ENCODE data around the gene KLHL29.

The KLHL29 gene

DNA sequence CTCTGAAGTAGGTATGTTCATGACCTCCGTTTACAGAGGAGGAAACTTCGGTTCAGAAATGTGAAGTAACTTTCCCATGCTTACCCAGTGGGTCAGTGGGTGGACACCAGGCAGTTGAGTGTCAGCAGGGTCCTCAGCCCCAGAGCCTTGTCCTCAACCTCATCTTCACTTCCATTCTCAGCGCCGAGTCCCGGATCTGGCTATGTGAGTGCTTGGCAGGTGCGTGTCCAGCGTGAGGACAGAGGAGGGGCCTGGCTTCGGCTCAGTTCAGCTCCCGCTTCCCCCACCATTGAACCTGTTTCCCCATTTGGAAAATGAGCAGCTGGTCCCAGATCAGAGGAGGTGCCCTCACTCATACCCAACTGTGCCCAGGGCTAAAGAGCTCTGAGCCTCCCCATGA, 274.3 kb downstream of the KLHL29 start:
- no peak for DNase-seq (ENCODE audit: low read depth in 2 of 2)

DNA sequence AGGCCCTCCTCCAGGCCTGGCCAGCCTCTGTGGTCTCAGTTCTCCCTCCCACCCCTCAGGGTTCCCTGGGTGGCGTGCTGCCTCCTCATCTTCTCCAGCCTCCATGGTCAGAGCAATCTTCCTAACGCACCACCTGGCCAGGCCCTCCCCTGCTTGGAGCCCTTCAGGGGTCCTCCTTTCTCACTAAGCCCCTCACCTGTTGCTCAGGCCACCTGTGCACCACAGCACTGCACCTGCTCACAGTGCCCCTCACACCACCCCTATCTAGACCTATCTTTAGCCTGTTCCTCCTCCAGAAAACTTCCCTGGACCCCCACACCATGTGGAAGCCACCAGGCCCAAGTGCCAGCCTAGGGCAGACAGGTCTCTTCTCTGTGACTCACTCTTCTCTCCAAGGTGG, 274.8 kb downstream of the KLHL29 start:
- DNase-seq (ENCODE audit: low read depth in 2 of 2) = no peak

DNA sequence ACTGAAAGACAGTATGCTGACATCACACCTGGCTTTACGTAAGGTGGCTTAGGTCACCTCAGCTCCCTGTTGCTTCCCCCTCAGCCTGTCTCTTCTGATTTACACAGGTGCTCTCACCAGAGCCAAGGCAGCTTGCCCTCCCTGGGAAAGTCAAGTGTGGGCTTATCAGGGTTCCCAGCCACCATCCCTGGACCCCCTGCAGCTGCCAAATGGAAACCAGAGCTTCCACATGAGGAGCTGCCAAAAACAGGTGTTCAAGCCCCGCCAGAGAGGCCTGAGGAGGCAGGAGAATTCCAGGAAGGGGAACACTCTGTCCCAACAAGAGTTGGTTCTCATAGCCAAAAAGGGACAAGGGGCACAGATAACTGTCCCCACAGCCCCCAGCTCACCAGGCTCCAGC, 275.3 kb downstream of the KLHL29 start:
- DNase-seq (ENCODE audit: low read depth in 2 of 2) = no peak

DNA sequence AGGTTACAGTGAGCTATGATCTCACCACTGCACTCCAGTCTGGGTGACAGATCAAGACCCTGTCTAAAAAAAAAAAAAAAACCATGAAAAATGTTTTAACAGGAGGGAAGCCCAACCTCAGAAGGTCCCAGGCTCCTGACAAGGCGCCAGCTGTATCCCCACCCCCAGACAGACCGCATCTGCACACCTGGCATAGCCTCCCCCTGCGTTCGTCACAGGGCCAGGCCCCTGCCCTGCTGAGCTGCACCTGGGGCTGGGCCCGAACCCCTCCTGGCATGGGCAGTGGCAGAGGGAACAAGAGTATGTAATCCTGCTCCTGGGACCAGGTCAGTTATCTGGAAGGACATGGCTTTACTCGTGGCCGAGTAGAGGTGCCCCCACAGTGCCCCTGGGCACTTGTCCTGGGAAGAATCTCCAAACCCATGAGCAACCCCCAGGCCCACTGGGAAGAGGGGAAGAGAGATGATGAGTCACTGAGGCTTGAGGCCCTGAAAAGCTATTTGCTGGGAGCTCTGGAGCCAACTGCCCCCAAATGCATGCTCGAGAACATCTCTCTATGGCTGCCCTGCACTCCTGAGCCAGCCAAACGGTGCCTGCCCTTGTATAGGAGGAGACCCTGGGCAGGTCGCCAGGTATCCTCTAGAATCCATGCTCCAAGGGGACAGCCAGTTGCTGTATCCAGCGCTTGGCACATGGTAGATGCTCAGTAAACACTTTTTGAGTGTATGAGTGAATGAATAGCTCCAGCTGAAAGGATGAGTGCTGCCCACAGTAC, 276.5 kb downstream of the KLHL29 start:
- DNase-seq (ENCODE audit: low read depth in 2 of 2) = no peak

DNA sequence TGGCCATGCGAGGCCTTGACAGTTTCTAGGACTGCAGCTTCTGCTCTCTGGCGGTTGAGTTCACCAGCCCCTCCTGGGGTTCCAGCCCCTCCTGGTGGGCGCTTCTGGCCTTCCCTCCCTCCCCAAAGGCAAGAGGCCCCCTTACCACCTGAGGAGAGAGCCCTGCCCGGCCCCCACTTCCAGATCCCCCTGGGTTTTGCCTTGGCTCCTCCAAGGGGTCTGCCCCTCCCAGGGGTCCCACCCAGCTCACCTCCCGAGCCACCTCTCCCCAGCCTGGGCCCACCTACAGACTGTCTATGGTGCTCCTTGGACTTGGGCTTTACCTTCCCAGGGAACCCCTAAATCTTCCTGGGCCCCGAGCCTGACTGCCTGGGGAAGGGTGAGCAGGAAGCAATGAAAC, 277.5 kb downstream of the KLHL29 start:
- no peak for DNase-seq (ENCODE audit: low read depth in 2 of 2)

DNA sequence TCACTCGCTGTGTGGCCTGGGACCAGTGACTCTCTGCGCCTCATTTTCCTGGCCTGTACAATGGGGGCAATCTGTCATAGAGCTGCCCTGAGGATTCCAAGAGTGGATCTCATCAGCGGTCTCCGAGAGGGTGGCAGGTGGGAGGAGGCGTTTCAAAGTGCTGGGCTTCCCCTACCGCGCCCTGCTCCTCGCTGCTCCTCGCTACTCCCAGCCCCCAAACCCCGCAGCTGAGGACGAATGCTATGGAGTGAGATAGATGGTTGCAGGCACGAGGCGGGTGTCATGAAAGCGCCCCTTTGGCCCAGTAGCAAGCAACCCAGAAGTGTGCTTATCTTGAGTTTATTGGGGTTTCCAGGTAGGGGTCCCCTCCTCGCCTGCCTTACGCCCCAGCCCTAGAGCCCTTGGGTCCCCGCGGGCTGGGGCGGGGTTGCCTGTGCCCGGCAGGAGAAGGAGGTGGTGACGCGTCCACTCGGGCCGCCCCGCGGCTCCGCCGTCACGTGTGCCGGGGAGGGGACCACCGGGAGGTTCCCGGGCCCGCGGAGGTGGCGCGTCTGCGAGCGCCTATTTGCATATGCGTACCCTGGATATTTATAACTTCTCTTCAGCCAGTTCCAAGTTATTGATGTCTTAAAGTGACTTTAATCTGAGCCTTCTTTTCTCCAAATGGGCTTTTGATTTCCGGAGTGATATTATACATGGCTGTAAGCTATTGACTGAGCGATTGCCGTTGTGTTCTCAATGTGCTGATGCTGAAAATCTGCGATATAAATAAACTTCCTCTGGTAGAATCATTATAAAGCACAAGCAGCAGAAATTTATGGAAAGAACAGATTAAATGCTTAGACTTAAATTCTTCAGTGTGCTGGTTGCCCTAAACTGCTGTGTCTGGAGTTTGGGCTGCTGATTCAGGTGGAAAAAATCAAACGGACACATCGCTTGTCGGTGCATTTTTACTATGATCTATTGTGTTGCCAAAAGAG, 278.3 kb downstream of the KLHL29 start:
- no peak for DNase-seq (ENCODE audit: low read depth in 2 of 2)

DNA sequence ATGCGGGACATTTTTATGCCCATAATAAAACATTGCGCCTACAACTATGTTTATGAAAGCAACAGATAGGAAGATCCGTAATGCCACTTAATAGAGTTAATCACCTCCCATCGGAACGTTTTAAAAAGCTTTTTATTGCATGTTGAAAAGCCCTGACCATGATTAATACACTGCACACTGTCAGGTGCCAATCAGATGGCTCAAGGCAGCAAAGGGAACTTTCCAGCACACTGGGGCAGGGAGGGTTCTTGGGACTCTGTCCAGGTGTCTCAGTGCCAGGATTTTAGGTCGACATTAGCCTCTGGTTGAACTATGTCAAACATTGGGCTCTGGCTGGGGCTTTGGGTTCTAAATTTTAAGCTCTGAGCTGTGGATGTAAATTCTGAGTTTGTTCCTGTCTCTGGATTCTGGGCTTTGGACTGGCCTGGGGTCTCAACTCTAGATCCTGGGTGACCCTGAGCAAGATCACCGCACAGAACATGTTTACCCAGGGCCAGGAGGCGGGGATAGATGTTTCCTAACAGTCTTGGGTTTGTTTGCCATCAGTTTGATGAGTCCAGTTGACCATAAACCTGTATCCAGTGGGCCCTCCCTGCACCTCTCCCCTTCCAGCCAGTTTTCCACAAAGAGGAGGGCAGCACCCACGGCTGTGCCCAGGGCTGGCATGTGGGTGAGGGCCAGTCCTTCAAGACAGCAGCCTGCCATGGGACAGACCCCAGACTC, 279.2 kb downstream of the KLHL29 start:
- no peak for DNase-seq (ENCODE audit: low read depth in 2 of 2)

DNA sequence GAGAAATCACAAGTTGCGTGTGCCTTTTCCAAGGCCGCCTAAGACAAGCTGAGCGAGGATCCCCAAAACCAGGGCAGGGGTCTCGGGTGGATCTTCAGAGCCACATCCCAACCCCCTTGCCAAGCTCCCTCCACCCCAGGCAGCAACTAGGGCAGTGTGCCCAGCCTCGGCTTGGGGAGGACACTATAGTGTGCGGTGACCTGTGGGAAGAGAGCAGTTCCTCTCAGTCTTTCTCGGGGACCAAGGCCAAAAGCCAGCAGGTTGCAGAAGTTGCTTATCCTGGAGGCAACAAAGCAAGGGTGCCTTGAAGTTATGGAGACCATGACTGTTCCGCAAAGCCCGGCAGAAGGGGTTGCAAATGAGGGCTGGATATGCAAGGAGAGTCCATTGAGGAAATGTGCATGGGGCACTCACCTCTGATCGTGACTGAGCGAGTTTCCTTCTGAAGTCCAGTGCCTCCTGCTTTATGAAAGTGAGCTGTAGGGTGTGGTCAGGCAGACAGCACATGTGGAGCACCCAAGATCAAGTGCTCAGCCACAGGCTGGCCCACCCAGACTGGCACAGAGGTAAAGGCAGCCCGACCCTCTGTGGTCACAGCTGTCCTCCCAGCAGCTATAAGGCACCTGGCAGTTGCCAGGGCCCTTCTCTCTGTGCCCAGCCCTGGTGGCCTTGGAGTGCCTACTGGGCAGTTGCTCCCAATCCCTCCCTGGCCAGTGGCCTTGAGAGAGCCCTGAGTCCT, 281.4 kb downstream of the KLHL29 start:
- DNase-seq (ENCODE audit: low read depth in 2 of 2) = no peak

DNA sequence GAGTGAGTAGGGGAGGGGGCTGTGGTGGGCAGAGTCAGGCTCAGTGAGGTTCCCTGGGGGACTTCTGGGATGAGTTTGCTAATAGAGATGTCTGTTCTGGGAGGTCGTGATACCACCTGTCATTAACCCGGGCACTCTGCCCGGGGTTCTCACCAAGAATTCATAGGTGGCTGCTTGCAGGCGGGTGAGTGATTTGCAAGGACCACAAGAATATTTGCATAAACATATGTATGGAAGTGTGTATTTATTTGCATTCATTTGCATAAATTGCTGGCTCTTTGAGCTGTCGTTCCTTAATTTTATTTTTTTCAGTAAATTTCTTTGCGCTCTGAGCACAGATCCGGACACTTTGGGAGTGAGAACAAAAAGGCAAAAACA, 282.0 kb downstream of the KLHL29 start:
- DNase-seq (ENCODE audit: low read depth in 2 of 2) = no peak

DNA sequence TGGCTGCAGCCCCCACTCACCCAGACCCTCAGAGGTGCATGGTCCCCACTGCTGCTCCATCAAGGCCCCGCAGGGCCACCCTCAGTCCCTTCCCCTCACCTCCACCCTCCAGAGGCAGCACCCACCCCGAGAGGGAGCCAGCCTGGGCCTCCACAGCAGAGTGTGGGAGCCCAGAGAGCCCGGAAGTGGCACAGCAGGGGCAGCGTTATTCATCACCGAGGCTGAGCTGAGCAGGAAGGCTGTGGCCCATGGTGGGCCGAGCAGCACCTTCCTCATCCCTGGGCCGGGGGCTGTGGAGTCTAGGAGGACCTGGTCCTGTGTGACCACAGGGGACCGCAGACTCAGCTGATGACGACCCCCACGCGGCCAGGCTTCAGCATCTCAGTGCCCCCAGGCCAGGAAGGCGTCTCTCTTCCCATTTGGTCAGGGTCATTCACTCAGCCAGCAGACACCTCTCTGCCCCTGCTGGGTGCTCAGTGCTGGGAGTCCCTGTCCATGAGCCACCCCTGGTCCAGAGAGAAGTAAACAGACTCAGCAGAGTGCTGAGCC, 283.9 kb downstream of the KLHL29 start:
- DNase-seq (ENCODE audit: low read depth in 2 of 2) = no peak

DNA sequence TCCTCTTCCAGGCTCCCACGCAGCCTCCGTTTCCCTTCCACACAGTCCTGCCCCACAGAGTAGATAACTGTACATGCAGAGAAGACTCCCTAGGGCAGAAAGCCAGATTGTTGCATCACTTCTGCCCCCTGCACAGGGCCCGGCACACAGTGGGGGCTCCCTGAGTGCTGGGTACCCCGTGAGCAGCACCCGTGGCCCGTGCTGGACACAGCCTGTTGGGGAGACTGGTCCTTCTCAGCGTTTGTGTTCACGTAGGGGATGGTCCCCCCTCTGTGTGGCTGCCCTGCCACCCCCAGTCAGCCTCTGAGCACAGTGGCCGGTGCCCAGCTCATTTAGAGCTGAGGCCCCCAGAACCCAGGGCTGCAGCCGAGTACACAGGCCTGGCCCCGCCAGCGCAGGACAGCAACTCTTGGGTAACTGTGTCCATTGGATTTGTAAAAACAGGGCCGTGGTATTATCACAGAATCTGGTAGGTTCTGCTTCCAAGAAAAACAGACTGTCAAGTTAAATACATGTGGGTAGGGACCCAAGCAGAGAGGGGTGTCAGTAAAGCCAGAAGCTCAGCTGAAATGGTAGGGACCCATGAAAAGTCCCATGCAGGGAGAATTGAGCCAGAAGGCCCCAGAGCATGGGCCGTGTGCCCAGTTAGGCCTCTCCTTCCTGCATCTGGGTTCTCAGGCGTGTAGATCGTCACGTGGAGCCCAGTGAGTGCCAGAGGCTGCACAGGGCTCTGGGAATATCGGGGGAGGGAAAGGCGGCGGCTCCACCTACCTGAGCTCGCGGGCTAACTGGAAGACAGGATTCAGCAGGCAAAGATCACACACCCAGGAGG, 284.6 kb downstream of the KLHL29 start:
- DNase-seq (ENCODE audit: low read depth in 2 of 2) = no peak

DNA sequence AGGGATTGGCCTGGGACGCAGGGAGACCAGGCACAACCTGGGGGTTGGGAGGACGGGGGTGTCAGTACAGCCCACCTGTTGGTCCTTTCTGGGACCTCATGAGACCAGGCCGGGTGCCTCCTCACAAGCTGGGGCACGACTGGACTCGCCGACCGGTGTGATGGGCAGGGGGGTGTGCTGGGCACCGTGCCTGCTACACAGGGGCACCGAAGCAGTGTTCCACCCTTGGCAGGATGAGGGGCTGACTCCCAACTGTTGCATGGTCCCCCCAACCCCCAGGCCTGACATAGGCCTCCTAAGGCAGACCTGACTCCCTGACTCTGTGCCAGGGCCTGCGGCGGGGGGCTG, 285.2 kb downstream of the KLHL29 start:
- DNase-seq (ENCODE audit: low read depth in 2 of 2) = no peak

DNA sequence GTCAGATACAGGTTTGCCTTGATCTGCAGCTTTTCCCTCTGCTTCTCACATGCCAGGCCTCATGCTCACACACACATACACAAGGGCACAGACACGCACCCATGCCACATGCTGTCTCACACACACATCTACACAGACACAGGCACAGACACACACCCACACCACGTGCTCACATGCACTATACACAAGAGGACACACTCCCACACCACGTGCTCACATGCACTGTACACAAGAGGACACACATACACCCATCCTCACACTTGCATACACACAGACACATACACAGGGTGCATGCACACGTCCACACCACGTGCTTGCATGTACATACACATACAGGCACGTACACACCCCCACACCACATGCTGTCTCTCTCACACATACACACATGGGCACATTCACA, 288.1 kb downstream of the KLHL29 start:
- no peak for DNase-seq (ENCODE audit: low read depth in 2 of 2)

DNA sequence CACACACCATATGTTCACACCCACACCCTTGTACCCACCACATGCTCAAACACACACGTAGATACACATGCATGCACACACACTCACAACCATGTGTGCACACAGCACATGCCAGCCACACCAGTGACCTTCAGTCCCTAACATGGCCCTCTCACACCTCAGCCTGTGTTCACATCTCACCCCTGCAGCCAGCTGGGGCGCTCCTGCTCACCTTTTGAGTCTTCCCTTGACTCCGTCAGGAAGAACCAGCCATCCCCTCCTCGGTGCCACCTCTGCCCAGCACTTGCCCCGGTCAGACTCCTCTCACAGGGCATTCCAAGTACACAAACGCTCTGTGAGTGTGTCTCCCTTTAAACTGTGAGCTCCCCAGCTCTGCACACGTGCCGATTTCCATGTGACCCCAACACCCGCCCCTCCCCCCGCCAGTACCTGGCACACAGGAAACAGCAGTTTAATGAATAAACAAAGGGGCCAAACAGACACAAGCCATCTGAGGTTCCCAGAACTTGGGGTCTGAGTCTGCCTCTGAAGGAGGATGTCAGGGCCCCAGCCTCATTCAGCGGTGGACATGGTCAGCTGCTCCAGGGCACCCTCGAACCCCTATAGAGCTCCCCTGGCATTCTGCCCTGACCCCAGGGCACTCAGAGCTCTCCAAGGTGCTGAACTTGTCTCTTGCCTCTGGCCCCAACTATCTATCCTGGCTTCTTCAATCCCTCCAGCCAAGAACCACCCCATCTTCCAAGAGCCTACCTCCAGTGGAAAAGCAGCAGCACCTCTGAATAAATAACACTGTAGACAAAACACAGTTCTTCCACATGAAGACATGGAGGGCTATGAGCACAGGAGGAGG, 289.1 kb downstream of the KLHL29 start:
- DNase-seq (ENCODE audit: low read depth in 2 of 2) = no peak

DNA sequence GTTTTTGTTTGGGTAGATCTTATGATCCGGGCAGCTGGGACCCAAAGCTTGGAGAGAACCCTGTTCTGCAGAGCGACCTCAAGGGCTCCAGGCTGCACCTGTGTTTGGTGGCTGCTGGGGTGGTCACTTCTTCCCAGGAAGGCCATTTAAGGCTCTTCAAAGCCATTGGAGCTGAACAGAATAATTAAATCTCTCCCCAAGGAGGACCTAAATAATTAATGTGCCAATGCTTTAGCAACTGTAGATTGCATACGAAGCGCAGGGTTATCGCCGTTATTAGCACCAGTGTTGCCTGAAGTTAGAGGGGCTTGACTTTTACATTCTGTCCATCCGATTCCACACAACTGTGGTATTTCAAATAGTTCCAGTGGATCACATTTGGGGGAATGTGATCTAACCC, 290.5 kb downstream of the KLHL29 start:
- no peak for DNase-seq (ENCODE audit: low read depth in 2 of 2)

DNA sequence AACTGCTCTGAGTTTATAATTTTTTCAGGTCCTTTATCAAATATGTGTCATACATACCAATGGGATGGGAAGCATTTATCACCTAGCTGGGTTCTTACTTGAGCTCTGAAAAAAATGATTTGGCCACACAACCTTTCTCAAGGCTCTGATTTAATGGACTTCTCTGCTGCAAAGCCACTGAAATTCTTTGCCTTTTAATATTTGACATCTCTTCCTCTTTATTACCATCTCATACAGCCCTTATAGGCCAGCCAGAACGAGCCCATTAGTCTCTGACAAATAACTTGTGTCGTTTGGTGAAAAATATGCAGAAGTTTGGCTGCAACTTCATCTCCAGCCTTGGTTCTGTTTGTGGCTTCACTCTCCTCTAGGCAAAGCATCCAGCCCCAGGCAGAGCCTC, 292.9 kb downstream of the KLHL29 start:
- DNase-seq (ENCODE audit: low read depth in 2 of 2) = no peak

DNA sequence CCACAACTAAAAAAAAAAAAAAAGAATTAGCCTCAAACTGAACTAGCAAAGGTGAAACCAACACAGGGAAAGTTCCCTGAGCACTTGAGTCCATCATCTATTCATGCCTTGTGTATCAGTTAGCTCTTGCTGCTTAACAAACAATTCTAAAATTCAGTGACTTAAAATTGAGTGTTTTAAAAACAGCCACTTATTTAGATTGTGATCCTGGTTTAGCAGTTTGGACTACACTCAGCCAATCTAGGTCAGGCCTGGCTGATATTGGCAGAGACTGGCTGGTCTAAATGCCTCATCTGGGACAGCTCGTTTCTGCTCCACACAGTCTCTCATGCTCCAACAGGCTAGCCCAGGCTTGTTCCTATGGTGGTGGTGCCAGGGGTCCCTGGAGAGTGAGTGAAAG, 294.1 kb downstream of the KLHL29 start:
- DNase-seq (ENCODE audit: low read depth in 2 of 2) = no peak

DNA sequence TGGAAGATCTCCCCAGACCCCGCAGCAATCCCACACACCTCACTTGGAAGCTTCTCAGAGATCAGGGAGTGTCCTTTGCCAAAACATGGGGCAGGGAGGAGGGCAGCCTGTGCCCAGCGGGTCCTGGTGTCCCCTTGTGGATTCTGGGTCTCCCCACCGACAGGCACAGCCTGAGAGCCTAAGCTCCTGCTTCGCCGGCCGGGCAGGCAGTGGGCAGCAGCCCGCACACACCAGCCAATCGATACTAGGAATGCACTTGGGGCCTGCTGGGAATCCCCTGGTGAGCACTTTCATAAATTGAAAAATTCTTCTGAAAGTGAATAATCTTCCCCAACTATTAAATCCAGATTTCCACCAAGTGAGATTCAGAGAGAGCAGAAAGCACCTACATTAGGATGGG, 296.0 kb downstream of the KLHL29 start:
- no peak for DNase-seq (ENCODE audit: low read depth in 2 of 2)

DNA sequence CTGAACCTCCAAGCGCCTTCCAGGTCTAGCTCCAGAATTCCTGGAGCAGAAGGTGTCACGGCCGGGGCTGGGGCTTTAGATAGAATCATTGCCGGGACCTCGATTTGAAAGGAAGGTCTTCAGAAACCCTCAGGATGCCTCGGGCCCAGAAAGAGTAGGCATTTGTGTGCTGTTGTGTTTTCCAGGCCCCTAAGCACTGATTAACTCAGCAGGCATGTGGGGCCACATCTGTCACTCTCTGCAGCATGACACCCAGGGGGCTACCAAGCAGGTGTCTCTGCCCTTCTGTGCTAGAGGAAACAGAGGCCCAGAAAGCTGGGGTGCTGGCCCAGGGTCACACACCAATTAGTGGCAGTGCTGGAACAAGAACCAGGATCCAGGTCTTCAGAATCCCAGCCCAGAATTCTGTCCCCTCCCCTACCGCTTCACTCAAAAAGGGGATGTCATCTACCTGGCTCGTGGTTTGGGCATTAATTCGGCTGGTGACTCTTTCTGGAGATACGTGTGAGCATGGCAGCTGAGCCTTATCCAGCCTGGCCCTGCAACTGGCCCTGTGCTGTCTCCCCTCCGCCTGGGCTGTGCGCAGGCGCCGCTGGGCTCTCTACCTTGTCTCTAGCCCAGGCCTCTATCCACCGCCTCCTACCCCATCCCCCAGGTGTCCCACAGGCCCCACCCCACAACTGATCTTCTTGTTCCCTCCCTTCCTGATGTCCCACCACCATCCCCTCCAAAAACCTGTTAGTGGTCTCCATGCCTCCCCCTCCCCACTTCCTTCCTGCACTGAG, 296.6 kb downstream of the KLHL29 start:
- DNase-seq (ENCODE audit: low read depth in 2 of 2) = no peak

Data from stimulated activated CD8-positive, alpha-beta memory T cell treated with anti-CD3 and anti-CD28 coated beads, Interleukin-2, amount 100 ng/mL, for 1 hour (primary cell).